HTR-8/SVneo (cell line): Measurements from ENCODE around the gene PIP4K2B.
"Not testable (repeated sequence)": the region's sequence is repeated elsewhere in the genome, so short reads cannot be mapped to it uniquely, and the experiment has no call there.

Experiments
- DNase-seq: peaks from one replicate; pipeline ENCODE4 v3.0.0; 2011; ENCODE audit warnings: low spot score, mixed read lengths; ENCODE audit not compliant: insufficient read length
- FAIRE-seq: peaks from 2 replicates; lab custom pipeline; 2011; peaks lifted over from hg19 to GRCh38; lab: Jason Lieb, UNC

The PIP4K2B gene

GRCh38 chr17:38799501-38800236 is at the start of gene PIP4K2B:
Gene PIP4K2B, minus strand, starts transcription at chr17:38799556. Its CDS starts 132 bp downstream, at chr17:38799424.
- peak; percentile 99 for DNase-seq
- FAIRE-seq: no peak

- DNase-seq (no peak), FAIRE-seq (no peak)
Observed at GRCh38 chr17:38848557-38848891, 49.2 kb upstream of the PIP4K2B start.

- FAIRE-seq (peak; percentile 31), DNase-seq (no peak)
Observed at GRCh38 chr17:38844261-38844757, 45.0 kb upstream of the PIP4K2B start.

GRCh38 chr17:38825762-38826247 is 26.4 kb upstream of the PIP4K2B start:
- DNase-seq: no peak
- FAIRE-seq: no peak

- DNase-seq (peak; percentile 96), FAIRE-seq (no peak)
Observed at GRCh38 chr17:38824899-38825761, 25.8 kb upstream of the PIP4K2B start, which contains the start of gene CWC25. Gene CWC25, minus strand, starts transcription at chr17:38825321. Its CDS starts 138 bp downstream, at chr17:38825183.

- FAIRE-seq (no peak), DNase-seq (no peak)
Observed at GRCh38 chr17:38815576-38816193, 16.3 kb upstream of the PIP4K2B start.

DNA sequence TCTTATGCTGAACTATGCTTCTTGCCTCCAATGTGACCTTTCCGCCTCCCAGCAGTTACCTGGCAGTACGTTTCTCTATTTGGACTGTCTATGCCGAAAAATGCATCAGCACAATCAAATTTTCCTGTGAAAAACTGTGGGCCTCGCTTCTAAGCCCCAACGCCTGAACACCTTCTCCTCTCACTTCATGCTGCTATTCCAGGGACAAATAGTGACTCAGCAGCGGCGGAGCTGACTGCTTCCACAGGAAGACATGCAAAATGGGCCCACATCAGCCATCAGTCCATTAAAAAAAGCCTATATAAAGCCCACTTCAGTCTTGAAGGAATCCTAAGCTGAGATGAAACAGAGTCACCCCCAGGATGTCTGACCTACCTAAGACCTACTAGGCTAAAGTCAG is 10.5 kb upstream of the PIP4K2B start:
- no peak for FAIRE-seq
- DNase-seq: no peak

- FAIRE-seq (no peak), DNase-seq (no peak)
Observed at GRCh38 chr17:38800237-38800760, 943 bp upstream of the PIP4K2B start.

DNA sequence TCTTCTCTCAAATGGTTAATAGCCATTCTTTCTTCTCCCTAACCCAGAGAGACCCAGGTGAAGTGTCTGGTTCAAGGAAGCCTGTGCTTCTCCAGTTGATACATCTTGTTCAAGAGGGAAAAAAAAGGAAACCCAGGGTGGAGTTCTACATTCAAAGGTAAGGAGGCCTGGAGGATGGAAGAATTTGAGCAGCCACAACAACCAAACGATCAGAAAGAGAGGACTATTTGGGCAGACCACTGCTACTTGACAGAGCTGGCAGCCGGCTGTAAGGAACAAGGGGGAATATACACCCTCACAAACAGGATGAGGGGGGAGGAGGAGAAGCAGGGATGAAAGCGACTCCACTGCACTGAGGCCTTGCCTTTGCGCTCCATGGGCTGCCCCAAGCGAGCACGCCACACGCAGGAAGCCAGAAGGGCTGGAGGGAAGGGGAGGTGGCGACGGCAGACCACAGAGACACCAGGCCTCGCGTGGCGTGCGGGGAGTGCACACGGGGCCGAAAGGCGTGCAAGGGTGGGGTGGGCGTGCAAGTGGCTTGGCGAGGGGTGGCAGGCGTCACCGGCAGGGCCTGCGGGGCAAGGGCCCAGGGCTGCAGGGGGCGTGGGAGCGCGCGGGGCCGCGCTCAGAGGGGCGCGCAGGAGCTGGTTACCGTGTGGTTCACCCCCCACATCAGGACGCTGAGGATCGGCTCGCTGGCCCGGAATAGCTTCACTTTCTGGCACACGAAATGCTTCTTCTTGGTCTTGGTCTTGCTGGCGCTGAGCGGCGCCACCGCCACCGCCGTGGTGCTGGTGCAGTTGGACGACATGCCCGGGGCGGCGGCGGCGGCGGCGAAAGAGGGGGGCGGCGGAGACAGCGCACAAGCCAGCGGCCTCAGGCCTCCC is 499 bp downstream of the PIP4K2B start:
- FAIRE-seq (no peak), DNase-seq (peak; percentile 51)

DNA sequence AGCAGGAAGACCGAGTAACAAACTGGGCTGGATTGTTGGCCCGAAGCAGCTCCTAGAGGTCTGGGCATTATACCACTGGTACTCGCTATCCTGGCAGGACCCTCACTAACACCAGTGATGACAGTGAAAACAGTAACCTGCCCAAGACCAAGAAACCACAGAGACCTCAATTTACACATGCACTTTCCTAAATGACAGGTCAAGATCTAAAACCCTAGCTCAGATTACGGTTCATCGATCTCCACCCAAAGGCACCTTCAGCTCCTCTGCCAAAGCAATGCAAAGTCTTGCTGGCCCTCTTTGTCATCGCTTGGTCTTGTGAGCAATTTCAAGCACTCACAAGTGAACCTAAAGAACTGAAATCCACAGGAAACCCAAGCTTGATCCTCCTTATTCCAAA is 1.5 kb downstream of the PIP4K2B start:
- FAIRE-seq: no peak

GRCh38 chr17:38797158-38797490 is 2.2 kb downstream of the PIP4K2B start:
- DNase-seq: no peak
- FAIRE-seq: no peak

More for the DNA sequence above, 1.5 kb downstream of the PIP4K2B start:
- DNase-seq: no peak

DNA sequence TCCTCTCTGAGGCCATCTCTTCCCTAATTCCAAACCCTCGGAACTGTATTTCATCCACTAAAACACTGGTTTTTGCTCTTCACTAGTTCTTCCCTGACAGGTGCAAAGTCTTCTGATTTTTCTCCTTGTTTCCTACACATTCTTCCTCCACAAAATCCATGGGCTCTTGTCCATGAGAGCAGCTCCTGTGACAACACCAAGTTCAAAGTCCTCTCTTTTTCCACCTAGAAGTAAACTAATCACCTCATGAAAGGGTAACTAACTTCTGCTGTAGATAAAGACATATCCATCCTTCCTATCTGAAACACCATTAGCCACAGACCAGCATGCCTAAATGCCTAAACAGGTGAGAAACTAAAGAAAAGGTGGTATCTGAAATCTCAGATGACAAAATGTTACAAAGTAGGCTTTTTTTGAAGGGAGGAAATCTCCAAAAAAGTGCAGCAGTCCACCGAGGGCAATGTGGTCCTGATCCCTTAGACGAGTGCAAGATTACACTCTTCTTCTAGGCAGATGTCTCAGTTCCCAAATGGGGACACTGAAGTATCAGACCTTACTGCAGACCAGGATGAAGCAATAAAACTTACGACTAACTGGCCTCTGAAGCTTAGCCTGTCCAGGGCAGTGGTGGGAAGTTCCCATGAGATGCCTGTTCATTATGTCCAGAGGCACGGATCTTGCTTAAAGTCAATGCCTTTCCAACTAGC is 2.8 kb downstream of the PIP4K2B start:
- DNase-seq (no peak), FAIRE-seq (no peak)

DNA sequence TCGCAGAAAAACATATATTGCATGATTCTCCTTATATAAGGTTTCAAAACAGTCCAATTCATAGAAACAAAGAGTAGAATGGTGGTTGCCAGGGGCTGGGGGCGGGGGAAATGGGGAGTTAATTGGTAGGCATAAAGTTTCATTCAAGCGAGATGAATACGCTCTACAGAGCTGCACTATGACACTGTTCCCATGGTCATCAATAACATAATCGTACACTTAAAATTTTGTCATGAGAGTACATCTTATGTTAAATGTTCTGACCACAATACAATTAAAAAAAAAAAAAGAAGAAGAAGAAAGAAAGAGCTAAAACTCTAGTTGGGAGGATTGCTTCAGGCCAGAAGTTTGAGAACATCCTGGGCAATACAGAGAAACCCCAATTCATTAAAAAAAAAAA is 5.1 kb downstream of the PIP4K2B start:
- FAIRE-seq (no peak), DNase-seq (no peak)

DNA sequence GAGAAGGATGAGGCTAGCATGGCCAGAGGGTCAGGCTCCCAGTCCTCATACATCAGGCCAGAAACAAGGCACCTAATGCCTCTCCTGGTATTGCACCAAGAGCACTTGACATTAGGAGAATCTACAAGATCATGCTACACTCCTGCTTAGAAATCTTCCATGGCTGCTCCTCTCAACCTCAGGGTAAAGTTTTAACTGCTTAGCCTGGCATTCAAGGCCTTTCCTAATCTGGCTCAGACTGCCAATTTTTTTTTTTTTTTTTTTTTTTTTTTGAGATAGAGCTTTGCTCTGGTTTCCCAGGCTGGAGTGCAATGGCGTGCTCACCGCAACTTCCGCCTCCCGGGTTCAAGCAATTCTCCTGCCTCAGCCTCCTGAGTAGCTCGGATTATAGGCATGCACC is 8.2 kb downstream of the PIP4K2B start:
- DNase-seq: no peak
- no peak for FAIRE-seq

- not testable (repeated sequence) for DNase-seq
Observed at GRCh38 chr17:38790148-38790707, 9.1 kb downstream of the PIP4K2B start.

GRCh38 chr17:38789185-38789584 is 10.2 kb downstream of the PIP4K2B start:
- no peak for FAIRE-seq
- no peak for DNase-seq

More at GRCh38 chr17:38790148-38790707, 9.1 kb downstream of the PIP4K2B start:
- FAIRE-seq: not testable (repeated sequence)

GRCh38 chr17:38787999-38788398 is 11.4 kb downstream of the PIP4K2B start:
- FAIRE-seq: not testable (repeated sequence)

GRCh38 chr17:38786372-38786771 is 13.0 kb downstream of the PIP4K2B start:
- DNase-seq (no peak), FAIRE-seq (no peak)

More at GRCh38 chr17:38787999-38788398, 11.4 kb downstream of the PIP4K2B start:
- not testable (repeated sequence) for DNase-seq
